ENCODE measurements around the gene CCL7. TPM values are rescaled to one million over a fixed set of nuclear protein-coding genes. Genes with fewer than 3 reads are reported as not detected.
A peak's percentile ranks its signal among the peaks of the same experiment; 100 is the strongest.

CCL7 gene
- total and polyA plus RNA-seq, 4 donors, result not detected

- no peak overlapping the region for H3K4me3 ChIP-seq (ENCODE audit: low read depth in 1 of 3, low read length in 3 of 3)
- peak overlapping the region in 1 of 2 donors; percentile 31 for H3K27ac ChIP-seq (ENCODE audit: low read depth in 1 of 2, low read length in 2 of 2)
- no peak for DNase-seq (ENCODE audit: low spot score)
- TF ChIP-seq NR2F2 (IDR thresholded peaks at IDR 0.05) (peak; percentile 91), YY1 (IDR thresholded peaks at IDR 0.05) (no peak), FOXA2 (IDR thresholded peaks at IDR 0.05) (no peak)
- TF ChIP-seq, protein P1, sequence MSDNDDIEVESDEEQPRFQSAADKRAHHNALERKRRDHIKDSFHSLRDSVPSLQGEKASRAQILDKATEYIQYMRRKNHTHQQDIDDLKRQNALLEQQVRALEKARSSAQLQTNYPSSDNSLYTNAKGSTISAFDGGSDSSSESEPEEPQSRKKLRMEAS (IDR thresholded peaks at IDR 0.05), result no peak
- no peaks in the 10 kb centered on the region for H3K4me1 ChIP-seq (ENCODE audit: control insufficient read depth in 4 of 4, insufficient read depth in 4 of 4, low read length in 3 of 4)
- H3K27me3 ChIP-seq (ENCODE audit: control insufficient read depth in 4 of 4, insufficient read depth in 4 of 4, low read length in 3 of 4), result peaks cover 0 to 7% (median 1%) of the 10 kb centered on the region in 4 donors
- H3K9me3 ChIP-seq (ENCODE audit: control insufficient read depth in 4 of 4, low read length in 3 of 4), result no peaks in the 10 kb centered on the region
- WGBS, result 58% methylated on average over 5 of the region's 5 CpGs
- no peak overlapping the region for H3K9ac ChIP-seq (ENCODE audit: low read depth in 1 of 2, low read length in 2 of 2)
- H3K36me3 ChIP-seq (ENCODE audit: control insufficient read depth in 4 of 4, insufficient read depth in 3 of 4, low read depth in 1 of 4, low read length in 3 of 4), result no peaks in the 10 kb centered on the region
These were observed 42.1 kb downstream of the CCL7 start for GRCh38 chr17:34312080-34312479.

GRCh38 chr17:34313164-34313563 lies 43.1 kb downstream of the CCL7 start:
- H3K4me3 ChIP-seq (ENCODE audit: low read depth in 1 of 3, low read length in 3 of 3), result no peak overlapping the region
- TF ChIP-seq HNF4G (IDR thresholded peaks at IDR 0.05) (no peak), SP1 (IDR thresholded peaks at IDR 0.05) (no peak), YY1 (IDR thresholded peaks at IDR 0.05) (no peak), REST (IDR thresholded peaks at IDR 0.05) (no peak), RXRA (IDR thresholded peaks at IDR 0.05) (no peak), NR2F2 (IDR thresholded peaks at IDR 0.05) (no peak)
- DNase-seq (ENCODE audit: low spot score), result no peak
- 85% methylated on average over 4 of the region's 4 CpGs for WGBS
- H3K4me1 ChIP-seq (ENCODE audit: control insufficient read depth in 4 of 4, insufficient read depth in 4 of 4, low read length in 3 of 4), result no peaks in the 10 kb centered on the region
- H3K27me3 ChIP-seq (ENCODE audit: control insufficient read depth in 4 of 4, insufficient read depth in 4 of 4, low read length in 3 of 4), result peaks cover 0 to 7% (median 1%) of the 10 kb centered on the region in 4 donors
- H3K9me3 ChIP-seq (ENCODE audit: control insufficient read depth in 4 of 4, low read length in 3 of 4), result no peaks in the 10 kb centered on the region
- H3K36me3 ChIP-seq (ENCODE audit: control insufficient read depth in 4 of 4, insufficient read depth in 3 of 4, low read depth in 1 of 4, low read length in 3 of 4), result no peaks in the 10 kb centered on the region
- H3K27ac ChIP-seq (ENCODE audit: low read depth in 1 of 2, low read length in 2 of 2), result no peak overlapping the region
- no peak overlapping the region for H3K9ac ChIP-seq (ENCODE audit: low read depth in 1 of 2, low read length in 2 of 2)

DNA sequence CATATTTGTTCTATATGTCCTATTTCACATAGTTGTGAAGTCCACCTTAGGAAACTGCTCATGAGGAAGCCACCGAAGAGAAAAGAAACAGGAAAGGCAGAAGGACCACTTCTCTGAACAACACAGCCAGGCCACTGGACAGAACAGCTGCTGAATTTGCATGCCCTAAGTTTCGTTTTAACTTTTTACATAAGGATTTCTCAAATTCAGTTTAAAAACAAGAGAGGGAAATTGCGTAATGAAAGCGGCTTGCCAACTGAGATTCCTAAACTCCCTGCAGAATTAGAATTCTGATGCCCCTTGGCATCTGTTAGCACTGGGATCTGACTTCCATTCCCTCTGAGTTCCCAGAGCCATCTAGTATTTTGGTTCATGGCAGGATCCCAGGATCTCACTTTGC lies 44.3 kb downstream of the CCL7 start:
- Histone ChIP-seq H3K9ac (ENCODE audit: low read depth in 1 of 2, low read length in 2 of 2) (no peak overlapping the region), H3K27ac (ENCODE audit: low read depth in 1 of 2, low read length in 2 of 2) (peak overlapping the region in 1 of 2 donors; percentile 38), H3K9me3 (ENCODE audit: control insufficient read depth in 4 of 4, low read length in 3 of 4) (no peaks in the 10 kb centered on the region), H3K36me3 (ENCODE audit: control insufficient read depth in 4 of 4, insufficient read depth in 3 of 4, low read depth in 1 of 4, low read length in 3 of 4) (no peaks in the 10 kb centered on the region), H3K27me3 (ENCODE audit: control insufficient read depth in 4 of 4, insufficient read depth in 4 of 4, low read length in 3 of 4) (peaks cover 0 to 7% (median 1%) of the 10 kb centered on the region in 4 donors), H3K4me3 (ENCODE audit: low read depth in 1 of 3, low read length in 3 of 3) (no peak overlapping the region), H3K4me1 (ENCODE audit: control insufficient read depth in 4 of 4, insufficient read depth in 4 of 4, low read length in 3 of 4) (no peaks in the 10 kb centered on the region)
- DNase-seq (ENCODE audit: low spot score), result no peak
- TF ChIP-seq JUND (IDR thresholded peaks at IDR 0.05) (no peak), NR2F2 (IDR thresholded peaks at IDR 0.05) (peak; percentile 71), RXRA (IDR thresholded peaks at IDR 0.05) (no peak)
- WGBS, result 36% methylated on average over 4 of the region's 4 CpGs

DNA sequence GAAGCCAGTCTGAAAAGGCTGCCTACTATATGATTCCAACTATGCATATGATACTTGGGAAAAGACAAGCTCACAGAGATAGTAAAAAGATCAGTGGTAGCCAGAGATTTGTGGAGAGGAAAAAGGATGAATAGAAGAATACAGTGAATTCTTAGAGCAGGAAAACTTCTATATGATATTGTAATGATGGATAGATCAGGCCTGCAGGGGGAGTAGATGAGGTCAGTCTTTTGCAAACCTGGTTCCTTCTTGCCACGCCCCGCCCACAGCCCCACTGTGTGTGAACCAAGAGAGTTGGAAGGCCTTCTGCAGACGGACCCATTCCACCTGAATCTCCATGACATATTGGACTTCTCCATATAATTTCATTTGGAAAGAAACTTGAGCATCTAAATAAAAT lies 48.5 kb downstream of the CCL7 start:
- WGBS, result 65% methylated on average over 3 of the region's 3 CpGs

More for the DNA sequence above, 48.5 kb downstream of the CCL7 start:
- Histone ChIP-seq H3K9me3 (ENCODE audit: control insufficient read depth in 4 of 4, low read length in 3 of 4) (no peaks in the 10 kb centered on the region), H3K4me1 (ENCODE audit: control insufficient read depth in 4 of 4, insufficient read depth in 4 of 4, low read length in 3 of 4) (no peaks in the 10 kb centered on the region), H3K4me3 (ENCODE audit: low read depth in 1 of 3, low read length in 3 of 3) (no peak overlapping the region), H3K27me3 (ENCODE audit: control insufficient read depth in 4 of 4, insufficient read depth in 4 of 4, low read length in 3 of 4) (peaks cover 0 to 2% (median 0%) of the 10 kb centered on the region in 4 donors), H3K36me3 (ENCODE audit: control insufficient read depth in 4 of 4, insufficient read depth in 3 of 4, low read depth in 1 of 4, low read length in 3 of 4) (no peaks in the 10 kb centered on the region), H3K27ac (ENCODE audit: low read depth in 1 of 2, low read length in 2 of 2) (no peak overlapping the region), H3K9ac (ENCODE audit: low read depth in 1 of 2, low read length in 2 of 2) (no peak overlapping the region)
- DNase-seq (ENCODE audit: low spot score), result no peak
- TF ChIP-seq FOXA1 (IDR thresholded peaks at IDR 0.05) (no peak), JUND (IDR thresholded peaks at IDR 0.05) (no peak), FOXA2 (IDR thresholded peaks at IDR 0.05) (no peak)

All from liver (tissue), 9 donors.